DMS153 treated with DMSO at 0.1 percent for 48 hours (cell line): ENCODE results near the gene UBAC1.
"Not testable (repeated sequence)": the region's sequence is repeated elsewhere in the genome, so short reads cannot be mapped to it uniquely, and the experiment has no call there.

ENCODE experiments used
- DNase-seq: peaks from one replicate; lab custom pipeline; 2025; ENCODE audit not compliant: unreplicated experiment; lab: John Stamatoyannopoulos, UW

The UBAC1 gene

GRCh38 chr9:135960411-135961276 is 529 bp downstream of the UBAC1 start:
- DNase-seq, result no peak

- DNase-seq, result no peak
Observed at GRCh38 chr9:135959814-135960213, 1.4 kb downstream of the UBAC1 start.

- DNase-seq, result no peak
Observed at GRCh38 chr9:135958485-135958884, 2.7 kb downstream of the UBAC1 start.

GRCh38 chr9:135957431-135957830 is 3.7 kb downstream of the UBAC1 start:
- no peak for DNase-seq

- no peak for DNase-seq
Observed at GRCh38 chr9:135956802-135957174, 4.4 kb downstream of the UBAC1 start.

GRCh38 chr9:135955934-135956801 is 5.0 kb downstream of the UBAC1 start:
- DNase-seq, result no peak

GRCh38 chr9:135952664-135953206 is 8.4 kb downstream of the UBAC1 start:
- DNase-seq, result no peak

- peak; percentile 46 for DNase-seq
Observed at GRCh38 chr9:135951889-135952663, 9.1 kb downstream of the UBAC1 start.

- not testable (repeated sequence) for DNase-seq
Observed at GRCh38 chr9:135951310-135951709, 9.9 kb downstream of the UBAC1 start.

GRCh38 chr9:135950841-135951240 is 10.3 kb downstream of the UBAC1 start:
- DNase-seq, result not testable (repeated sequence)

GRCh38 chr9:135950135-135950682 is 11.0 kb downstream of the UBAC1 start:
- no peak for DNase-seq

- no peak for DNase-seq
Observed at GRCh38 chr9:135949501-135950134, 11.6 kb downstream of the UBAC1 start.

GRCh38 chr9:135948968-135949367 is 12.2 kb downstream of the UBAC1 start:
- DNase-seq, result no peak

- no peak for DNase-seq
Observed at GRCh38 chr9:135948446-135948845, 12.7 kb downstream of the UBAC1 start.

GRCh38 chr9:135947582-135947981 is 13.6 kb downstream of the UBAC1 start:
- no peak for DNase-seq

GRCh38 chr9:135947105-135947504 is 14.1 kb downstream of the UBAC1 start:
- DNase-seq, result not testable (repeated sequence)

GRCh38 chr9:135946392-135946994 is 14.7 kb downstream of the UBAC1 start:
- no peak for DNase-seq

- DNase-seq, result no peak
Observed at GRCh38 chr9:135945969-135946368, 15.2 kb downstream of the UBAC1 start.

- DNase-seq, result no peak
Observed at GRCh38 chr9:135944444-135945252, 16.5 kb downstream of the UBAC1 start.
